SU-DHL-6 (cell line): Measurements from ENCODE around the gene TMEM129.

ENCODE experiments used
- H2AFZ ChIP-seq: fragments of 200-600 bp; sonication (generic); 2 replicates; pipeline ENCODE4 v1.6.1; 2014; ENCODE audit warnings: low read depth, mild to moderate bottlenecking, moderate library complexity, mixed read lengths, antibody characterized with exemption, low read length; ENCODE audit not compliant: severe bottlenecking
- H3F3A ChIP-seq: fragments of 200-600 bp; shearing (Covaris generic); 2 replicates; pipeline ENCODE4 v1.6.0; 2016; ENCODE audit warnings: antibody characterized with exemption, mild to moderate bottlenecking; ENCODE audit not compliant: insufficient read depth
- H3K27ac ChIP-seq: fragments of 200-600 bp; sonication (generic); 2 replicates; pipeline ENCODE4 v1.5.1; 2016; ENCODE audit warnings: low read depth, mild to moderate bottlenecking, low read length, moderate library complexity, mixed read lengths
- H3K27me3 ChIP-seq: fragments of 200-600 bp; sonication (generic), shearing (Covaris generic); 2 replicates; pipeline ENCODE4 v1.6.0; 2014; ENCODE audit warnings: mild to moderate bottlenecking, low read length
- H3K36me3 ChIP-seq: fragments of 200-600 bp; sonication (generic); 2 replicates; pipeline ENCODE4 v1.6.1; 2014; ENCODE audit warnings: mild to moderate bottlenecking, low read length, mixed read lengths
- H3K4me2 ChIP-seq: fragments of 300-600, 200-600 bp; shearing (Covaris generic), sonication (generic); 2 replicates; pipeline ENCODE4 v1.6.0; 2014; ENCODE audit warnings: low read length, low read depth, mild to moderate bottlenecking; ENCODE audit not compliant: poor library complexity, severe bottlenecking
- H3K4me3 ChIP-seq: fragments of 200-600 bp; sonication (generic); 2 replicates; pipeline ENCODE4 v1.5.1; 2014; ENCODE audit warnings: antibody characterized with exemption, low read length, mild to moderate bottlenecking, mixed read lengths; ENCODE audit not compliant: insufficient read depth, poor library complexity, severe bottlenecking
- H3K79me2 ChIP-seq: fragments of 200-600 bp; sonication (generic); 2 replicates; pipeline ENCODE4 v1.6.1; 2014; ENCODE audit warnings: mild to moderate bottlenecking, low read length, moderate library complexity; ENCODE audit not compliant: insufficient read depth
- H3K9ac ChIP-seq: fragments of 200-600 bp; sonication (generic); 2 replicates; pipeline ENCODE4 v1.7.0; 2014; ENCODE audit warnings: mild to moderate bottlenecking, low read length
- H3K9me2 ChIP-seq: fragments of 200-600 bp; sonication (generic); replicated peaks from 2 replicates; pipeline ENCODE4 v1.6.1; 2014; ENCODE audit warnings: low read length; ENCODE audit not compliant: insufficient read depth
- H3K9me3 ChIP-seq: fragments of 200-600 bp; sonication (generic); 2 replicates; pipeline ENCODE4 v1.6.1; 2014; ENCODE audit warnings: low read length, mixed read lengths; ENCODE audit not compliant: insufficient read depth
- H4K20me1 ChIP-seq: fragments of 200-600 bp; sonication (generic); 2 replicates; pipeline ENCODE4 v1.6.1; 2014; ENCODE audit warnings: low read depth, mild to moderate bottlenecking, antibody characterized with exemption, low read length, moderate library complexity, mixed read lengths
- CTCF ChIP-seq: fragments of 200-600 bp; sonication (generic); IDR thresholded peaks from one replicate; pipeline ENCODE4 v1.5.1; 2017; ENCODE audit warnings: antibody characterized with exemption, mild to moderate bottlenecking, low read length, moderate library complexity; ENCODE audit not compliant: insufficient read depth, poor library complexity, severe bottlenecking
- EZH2phosphoT487 ChIP-seq: fragments of 200-600 bp; sonication (generic), shearing (Covaris generic); conservative IDR thresholded peaks from 2 replicates; pipeline ENCODE4 v1.6.1; 2018; ENCODE audit warnings: mild to moderate bottlenecking, antibody characterized with exemption, low read length, moderate library complexity, mixed read lengths

Gene TMEM129

DNA sequence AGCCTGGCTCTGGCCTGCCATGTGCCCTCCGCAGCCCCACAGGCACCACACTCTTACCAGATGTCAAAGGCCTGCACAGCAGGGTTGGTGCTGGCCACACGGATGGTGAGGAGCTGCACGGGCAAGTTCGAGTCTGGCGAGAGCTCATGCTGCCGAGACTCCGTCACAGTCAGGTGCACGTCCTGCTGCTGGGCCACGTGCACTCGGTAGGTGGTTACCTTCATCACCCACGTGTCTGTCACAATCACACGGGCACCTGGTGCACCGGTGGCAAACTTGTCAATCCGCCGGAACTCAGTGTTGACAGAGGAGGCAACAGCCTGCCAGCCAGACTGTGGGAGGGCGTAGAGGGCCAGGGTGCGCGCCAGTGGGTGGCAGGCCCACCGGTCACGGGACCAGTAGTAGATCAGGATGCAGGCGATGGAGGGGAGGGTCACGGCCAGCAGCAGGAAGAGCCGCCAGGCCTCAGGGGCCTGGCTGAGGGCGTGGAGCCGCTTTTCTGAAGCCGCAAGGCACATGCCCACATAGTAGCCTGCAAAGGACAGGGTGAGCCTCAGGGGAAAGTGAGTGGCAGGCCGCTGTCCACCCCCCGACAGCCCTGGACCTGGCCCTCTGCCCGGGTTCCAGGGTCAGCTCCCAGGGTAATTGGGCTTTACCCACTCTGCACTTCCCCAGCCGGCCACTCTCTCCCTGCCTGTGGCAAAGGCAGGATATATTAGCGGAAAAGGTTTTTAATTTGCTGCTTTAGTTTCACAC, 2.9 kb downstream of the TMEM129 start:
- no peaks in the 10 kb centered on the region; the same call in 1 of the 2 replicates for H3K36me3 ChIP-seq
- no peaks in the 10 kb centered on the region for H3K9me3 ChIP-seq
- H3K9ac ChIP-seq, result no peak overlapping the region
- H3K9me2 ChIP-seq, result no peaks in the 10 kb centered on the region
- H3K27ac ChIP-seq, result peak overlapping the region; percentile 85
- no peaks in the 10 kb centered on the region for H3K27me3 ChIP-seq
- peaks cover 56% of the 10 kb centered on the region for H3F3A ChIP-seq
- peak overlapping the region; percentile 19 for H3K4me2 ChIP-seq
- H3K4me3 ChIP-seq, result no peak overlapping the region
- peaks cover 5% of the 10 kb centered on the region; the same call in 1 of the 2 replicates for H4K20me1 ChIP-seq
- H3K79me2 ChIP-seq, result peaks cover 45% of the 10 kb centered on the region
- H2AFZ ChIP-seq, result no peak overlapping the region
- TF ChIP-seq CTCF (no peak), EZH2phosphoT487 (no peak)

DNA sequence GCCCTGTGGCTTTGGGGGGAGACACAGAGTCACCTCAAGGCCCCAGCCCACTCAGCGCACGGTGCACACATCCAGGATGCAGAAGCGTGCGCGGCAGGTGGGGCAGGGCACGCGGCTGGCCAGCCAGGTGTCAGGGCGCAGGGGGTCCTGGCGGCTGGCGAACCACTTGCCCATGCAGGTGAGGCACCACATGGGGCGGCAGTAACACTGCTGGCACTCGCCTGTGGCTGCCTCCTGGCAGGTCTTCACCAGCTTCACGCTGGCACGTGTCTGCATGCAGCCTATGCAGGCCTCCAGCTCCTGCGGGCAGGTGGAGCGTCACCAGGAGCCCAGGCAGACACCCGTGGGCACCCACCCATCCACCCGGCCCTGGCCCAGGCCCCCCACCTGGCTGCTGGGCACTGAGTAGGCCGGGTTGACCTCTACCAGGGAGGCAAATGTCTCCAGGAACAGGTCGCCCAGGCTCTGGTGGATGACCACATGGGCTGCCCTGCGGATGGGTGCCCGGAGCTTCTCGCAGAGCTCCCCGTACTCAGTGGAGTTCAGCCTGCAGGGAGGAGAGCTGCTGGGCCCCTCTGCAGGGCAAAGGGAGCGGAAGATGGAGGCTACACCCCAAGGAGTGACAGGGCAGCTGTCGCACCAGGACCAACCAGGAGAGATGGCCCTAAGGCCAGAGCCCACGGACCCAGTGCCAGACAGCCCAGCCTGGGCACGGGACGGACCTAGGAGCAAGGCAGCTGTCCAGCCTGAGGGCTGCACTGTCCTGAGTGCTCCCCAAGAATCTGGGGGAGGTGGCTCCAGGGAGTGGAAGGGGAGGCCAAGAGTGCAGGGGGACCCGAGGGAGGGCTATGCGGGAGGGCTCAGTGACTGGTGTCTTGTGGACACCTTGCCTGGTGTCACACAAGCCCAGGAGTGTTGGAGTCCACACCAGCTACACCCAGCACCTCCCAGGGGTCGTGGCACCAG, 3.7 kb downstream of the TMEM129 start:
- Histone ChIP-seq H3K9me2 (no peaks in the 10 kb centered on the region), H3K4me2 (no peak overlapping the region), H4K20me1 (peaks cover 5% of the 10 kb centered on the region; the same call in 1 of the 2 replicates), H3F3A (peaks cover 47% of the 10 kb centered on the region), H3K36me3 (no peaks in the 10 kb centered on the region; the same call in 1 of the 2 replicates), H2AFZ (no peak overlapping the region), H3K4me3 (no peak overlapping the region), H3K79me2 (peaks cover 47% of the 10 kb centered on the region), H3K9ac (no peak overlapping the region), H3K27me3 (no peaks in the 10 kb centered on the region), H3K9me3 (no peaks in the 10 kb centered on the region), H3K27ac (peak overlapping the region; percentile 85)
- TF ChIP-seq CTCF (no peak), EZH2phosphoT487 (no peak)

- Histone ChIP-seq H3K4me2 (peak overlapping the region; percentile 96), H3K4me3 (no peak overlapping the region), H3K9me3 (no peaks in the 10 kb centered on the region), H3K27me3 (no peaks in the 10 kb centered on the region), H3K79me2 (peaks cover 44% of the 10 kb centered on the region), H3K9ac (no peak overlapping the region), H3K9me2 (no peaks in the 10 kb centered on the region), H3K27ac (peak overlapping the region; percentile 90), H3F3A (peaks cover 47% of the 10 kb centered on the region), H2AFZ (no peak overlapping the region), H4K20me1 (peaks cover 5% of the 10 kb centered on the region; the same call in 1 of the 2 replicates), H3K36me3 (no peaks in the 10 kb centered on the region; the same call in 1 of the 2 replicates)
- TF ChIP-seq EZH2phosphoT487, result no peak
- TF ChIP-seq CTCF, result no peak
These were observed 4.8 kb downstream of the TMEM129 start for GRCh38 chr4:1716065-1716945.
